Sigmoid colon (tissue), 7 donors: ENCODE data around the gene NUFIP2. TPM values are rescaled to one million over a fixed set of nuclear protein-coding genes. Genes with fewer than 3 reads are reported as not detected.

Experiments
- DNase-seq: peaks from one replicate; pipeline ENCODE4 v3.0.0-alpha.2; 2019
- H3K27ac ChIP-seq, 4 donors: fragments of 200-600 bp; sonication (generic); one replicate each; pipeline ENCODE4 v1.5.1; 2016 to 2019; ENCODE audit warnings: mild to moderate bottlenecking in 1 of 4
- H3K27me3 ChIP-seq, 3 donors: fragments of 200-600 bp; sonication (generic); one replicate each; pipeline ENCODE4 v1.5.1; 2019; ENCODE audit warnings: mild to moderate bottlenecking in 1 of 3
- H3K36me3 ChIP-seq, 4 donors: fragments of 200-600 bp; sonication (generic); one replicate each; pipeline ENCODE4 v1.5.1; 2016 to 2019
- H3K4me1 ChIP-seq, 4 donors: fragments of 200-600 bp; sonication (generic); one replicate each; pipeline ENCODE4 v1.5.1; 2017 to 2019
- H3K4me3 ChIP-seq, 4 donors: fragments of 200-600 bp; sonication (generic); one replicate each; pipeline ENCODE4 v1.5.1; 2017 to 2019; ENCODE audit warnings: mild to moderate bottlenecking in 2 of 4, moderate library complexity in 1 of 4
- H3K9me3 ChIP-seq, 4 donors: fragments of 200-600 bp in 3 of 4; sonication (generic) in 3 of 4; one replicate each; pipeline versions ENCODE4 v1.5.1 to v1.6.1; 2013 to 2019
- EP300 ChIP-seq, 4 donors: sonication (generic); formaldehyde crosslinking; IDR thresholded peaks; one replicate each; pipeline ENCODE4 v1.6.1; 2017; ENCODE audit warnings: antibody characterized with exemption in 4 of 4
- POLR2A ChIP-seq, 2 donors: fragments of 450-650 bp; IDR thresholded peaks; one replicate each; pipeline ENCODE4 v1.6.1; 2016; ENCODE audit warnings: antibody characterized with exemption in 2 of 2, mild to moderate bottlenecking in 2 of 2, moderate library complexity in 2 of 2
- POLR2AphosphoS5 ChIP-seq, 4 donors: sonication (generic); formaldehyde crosslinking; IDR thresholded peaks; one replicate each; pipeline ENCODE4 v1.6.1; 2017; ENCODE audit warnings: antibody characterized with exemption in 4 of 4
- WGBS, 2 donors: extraction: QIAGEN DNeasy Blood & Tissue Kit; methylation state at CpG; one replicate each; pipeline ENCODE4 v1.1.7; 2013; 5-methylcytosine and 5-hydroxymethylcytosine counted together
- intact Hi-C: fragments of 100-400 bp; cut with DNase I; formaldehyde crosslinking; loops from one replicate; pipeline ENCODE4 v1.15.1; 2023
- polyA plus RNA-seq, 3 donors: library from polyadenylated mRNA; stranded (reverse); fragments of 200-250 nt; gene quantifications; one replicate each; pipeline ENCODE4 v1.2.3, GENCODE V29; 2013
- total RNA-seq, 4 donors: library from RNA; depleted of rRNA; stranded (reverse); fragments of >200 nt; gene quantifications; one replicate each; pipeline ENCODE4 v1.1.0, GENCODE V29; 2016
- TF ChIP-seq, protein P1 (sequence below), 4 experiments: fragments of 450-650 bp in 3 of 4; fragments of 200-600 bp in 1 of 4; IDR thresholded peaks; one replicate each; pipeline ENCODE4 v1.5.1; 2016 to 2019; ENCODE audit warnings: antibody characterized with exemption in 4 of 4, mild to moderate bottlenecking in 3 of 4, moderate library complexity in 2 of 4
- donor health status: healthy with polysubstance abuse.
- donor health status: Bipolar disorder and iron deficiency.
- donor health status: healthy.

The NUFIP2 gene
- total and polyA plus RNA-seq, 7 donors, result 6.6 to 30.7 (median 26.5) TPM

- Histone ChIP-seq H3K9me3 (no peaks in the 10 kb centered on the region), H3K36me3 (peaks cover 0 to 12% (median 10%) of the 10 kb centered on the region in 4 donors), H3K27ac (peak overlapping the region; percentile 96 to 100 (median 100)), H3K27me3 (no peaks in the 10 kb centered on the region), H3K4me1 (peaks cover 0 to 64% (median 51%) of the 10 kb centered on the region in 4 donors), H3K4me3 (peak overlapping the region; percentile 60 to 98 (median 92))
- DNase-seq, result no peak
- TF ChIP-seq, protein P1, sequence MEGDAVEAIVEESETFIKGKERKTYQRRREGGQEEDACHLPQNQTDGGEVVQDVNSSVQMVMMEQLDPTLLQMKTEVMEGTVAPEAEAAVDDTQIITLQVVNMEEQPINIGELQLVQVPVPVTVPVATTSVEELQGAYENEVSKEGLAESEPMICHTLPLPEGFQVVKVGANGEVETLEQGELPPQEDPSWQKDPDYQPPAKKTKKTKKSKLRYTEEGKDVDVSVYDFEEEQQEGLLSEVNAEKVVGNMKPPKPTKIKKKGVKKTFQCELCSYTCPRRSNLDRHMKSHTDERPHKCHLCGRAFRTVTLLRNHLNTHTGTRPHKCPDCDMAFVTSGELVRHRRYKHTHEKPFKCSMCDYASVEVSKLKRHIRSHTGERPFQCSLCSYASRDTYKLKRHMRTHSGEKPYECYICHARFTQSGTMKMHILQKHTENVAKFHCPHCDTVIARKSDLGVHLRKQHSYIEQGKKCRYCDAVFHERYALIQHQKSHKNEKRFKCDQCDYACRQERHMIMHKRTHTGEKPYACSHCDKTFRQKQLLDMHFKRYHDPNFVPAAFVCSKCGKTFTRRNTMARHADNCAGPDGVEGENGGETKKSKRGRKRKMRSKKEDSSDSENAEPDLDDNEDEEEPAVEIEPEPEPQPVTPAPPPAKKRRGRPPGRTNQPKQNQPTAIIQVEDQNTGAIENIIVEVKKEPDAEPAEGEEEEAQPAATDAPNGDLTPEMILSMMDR (IDR thresholded peaks at IDR 0.05), result peak; percentile 40 to 82 (median 56)
- no peak for TF ChIP-seq EP300 (IDR thresholded peaks at IDR 0.05)
- intact Hi-C loops, result loop anchor here (1.0 to 10.0 kb wide), 6 partner anchors 34 to 566 kb away; partner anchors contain the start of genes ABHD15, NEK8, TLCD1 and TP53I13
- 5 to 14% methylated on average over 5 of the region's 5 CpGs for WGBS, 2 donors
Measured at GRCh38 chr17:29291163-29291752, 2.7 kb downstream of the NUFIP2 start.

- H3K36me3 ChIP-seq, result peaks cover 0 to 26% (median 21%) of the 10 kb centered on the region in 4 donors
- no peaks in the 10 kb centered on the region for H3K27me3 ChIP-seq
- H3K4me1 ChIP-seq, result peaks cover 0 to 74% (median 57%) of the 10 kb centered on the region in 4 donors
- WGBS, 2 donors, result 81 to 90% methylated on average over 9 of the region's 9 CpGs
- H3K9me3 ChIP-seq, result no peaks in the 10 kb centered on the region
- DNase-seq, result no peak
- peak overlapping the region in 1 of 4 donors; percentile 100 for H3K27ac ChIP-seq
- intact Hi-C loops, result loop anchor here (2.0 to 10.0 kb wide), 5 partner anchors 33 to 565 kb away; partner anchors contain the start of genes ABHD15, NEK8, TLCD1 and TP53I13
- H3K4me3 ChIP-seq, result peak overlapping the region in 1 of 4 donors; percentile 88
- no peak for TF ChIP-seq POLR2AphosphoS5 (IDR thresholded peaks at IDR 0.05)
- no peak for TF ChIP-seq EP300 (IDR thresholded peaks at IDR 0.05)
- TF ChIP-seq POLR2A (IDR thresholded peaks at IDR 0.05), result no peak
- TF ChIP-seq, protein P1 (IDR thresholded peaks at IDR 0.05), result no peak
Measured at GRCh38 chr17:29289852-29290251, 4.1 kb downstream of the NUFIP2 start.

- no peak for DNase-seq
- H3K27me3 ChIP-seq, result no peaks in the 10 kb centered on the region
- WGBS, 2 donors, result 50 to 73% methylated on average over 2 of the region's 2 CpGs
- no peak overlapping the region for H3K4me3 ChIP-seq
- TF ChIP-seq POLR2A (IDR thresholded peaks at IDR 0.05), result no peak
- TF ChIP-seq, protein P1 (IDR thresholded peaks at IDR 0.05), result no peak
- TF ChIP-seq EP300 (IDR thresholded peaks at IDR 0.05), result no peak
- no peak for TF ChIP-seq POLR2AphosphoS5 (IDR thresholded peaks at IDR 0.05)
- H3K4me1 ChIP-seq, result peaks cover 0 to 70% (median 55%) of the 10 kb centered on the region in 4 donors
- H3K27ac ChIP-seq, result no peak overlapping the region
- intact Hi-C loops, result no loop called here
- no peaks in the 10 kb centered on the region for H3K9me3 ChIP-seq
- peaks cover 0 to 59% (median 39%) of the 10 kb centered on the region in 4 donors for H3K36me3 ChIP-seq
Measured at GRCh38 chr17:29283961-29284360, 10.0 kb downstream of the NUFIP2 start.

DNA sequence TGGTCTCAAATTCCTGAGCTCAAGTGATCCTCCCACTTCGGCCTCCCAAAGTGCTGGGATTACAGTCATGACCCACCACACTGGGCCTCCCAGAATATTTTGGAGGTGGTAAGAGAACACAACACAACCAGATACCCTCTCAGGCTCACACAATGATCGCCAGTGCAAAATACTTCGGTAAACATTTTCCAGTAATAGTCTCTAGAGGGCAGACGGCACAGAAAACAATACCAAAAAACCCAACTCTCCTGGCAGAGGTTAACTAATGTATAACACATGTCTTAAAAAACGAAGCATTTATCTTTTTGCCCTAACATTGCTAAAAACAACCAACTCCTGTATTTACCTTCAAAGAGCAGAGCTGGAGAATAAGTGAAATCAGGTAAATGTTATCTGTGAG is 10.5 kb downstream of the NUFIP2 start:
- WGBS, 2 donors, result 73 to 76% methylated on average over 5 of the region's 5 CpGs
- peaks cover 0 to 59% (median 39%) of the 10 kb centered on the region in 4 donors for H3K36me3 ChIP-seq
- H3K9me3 ChIP-seq, result no peaks in the 10 kb centered on the region
- no peaks in the 10 kb centered on the region for H3K27me3 ChIP-seq
- H3K27ac ChIP-seq, result no peak overlapping the region
- TF ChIP-seq, protein P1 (IDR thresholded peaks at IDR 0.05), result no peak
- no peak for TF ChIP-seq POLR2A (IDR thresholded peaks at IDR 0.05)
- TF ChIP-seq POLR2AphosphoS5 (IDR thresholded peaks at IDR 0.05), result no peak
- no peak for TF ChIP-seq EP300 (IDR thresholded peaks at IDR 0.05)
- no peak overlapping the region for H3K4me3 ChIP-seq
- intact Hi-C loops, result no loop called here
- DNase-seq, result no peak
- H3K4me1 ChIP-seq, result peaks cover 0 to 65% (median 53%) of the 10 kb centered on the region in 4 donors
